Stimulated activated CD8-positive, alpha-beta memory T cell treated with anti-CD3 and anti-CD28 coated beads, Interleukin-12 subunit alpha, Interleukin-12 subunit beta, amount 100 ng/mL, for 24 hours (primary cell): ENCODE measurements around the gene SLN.
"Not testable (repeated sequence)": the region's sequence is repeated elsewhere in the genome, so short reads cannot be mapped to it uniquely, and the experiment has no call there.

Experiments used
- DNase-seq: peaks from one replicate; pipeline ENCODE4 v3.0.0-alpha.2; 2020; ENCODE audit errors: extremely low read depth

SLN gene

GRCh38 chr11:107711861-107712755, at the start of gene SLN:
Gene SLN (minus strand): TSS chr11:107712056.
- no peak for DNase-seq

GRCh38 chr11:107758719-107759355, 47.0 kb upstream of the SLN start:
- not testable (repeated sequence) for DNase-seq

- no peak for DNase-seq
Measured at GRCh38 chr11:107757661-107758060, 45.8 kb upstream of the SLN start.

DNA sequence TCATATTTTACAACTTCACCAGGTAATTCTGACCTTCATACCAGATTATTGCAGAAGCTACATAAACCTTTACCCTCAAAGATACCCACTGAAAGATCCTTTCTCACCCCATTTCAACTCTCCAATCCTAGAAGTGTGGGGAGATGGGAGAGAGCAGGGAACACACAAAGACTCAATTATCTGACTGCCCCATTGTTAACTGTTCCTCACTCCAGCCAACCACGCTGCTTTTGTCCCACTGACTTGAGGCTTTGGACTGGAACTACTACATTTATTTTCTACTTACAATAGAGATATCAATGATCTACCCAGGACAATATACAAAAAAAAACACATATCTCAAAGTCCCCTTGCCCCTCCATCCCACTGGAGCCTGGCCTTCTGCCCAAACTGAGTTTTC, 44.7 kb upstream of the SLN start:
- DNase-seq = no peak

DNA sequence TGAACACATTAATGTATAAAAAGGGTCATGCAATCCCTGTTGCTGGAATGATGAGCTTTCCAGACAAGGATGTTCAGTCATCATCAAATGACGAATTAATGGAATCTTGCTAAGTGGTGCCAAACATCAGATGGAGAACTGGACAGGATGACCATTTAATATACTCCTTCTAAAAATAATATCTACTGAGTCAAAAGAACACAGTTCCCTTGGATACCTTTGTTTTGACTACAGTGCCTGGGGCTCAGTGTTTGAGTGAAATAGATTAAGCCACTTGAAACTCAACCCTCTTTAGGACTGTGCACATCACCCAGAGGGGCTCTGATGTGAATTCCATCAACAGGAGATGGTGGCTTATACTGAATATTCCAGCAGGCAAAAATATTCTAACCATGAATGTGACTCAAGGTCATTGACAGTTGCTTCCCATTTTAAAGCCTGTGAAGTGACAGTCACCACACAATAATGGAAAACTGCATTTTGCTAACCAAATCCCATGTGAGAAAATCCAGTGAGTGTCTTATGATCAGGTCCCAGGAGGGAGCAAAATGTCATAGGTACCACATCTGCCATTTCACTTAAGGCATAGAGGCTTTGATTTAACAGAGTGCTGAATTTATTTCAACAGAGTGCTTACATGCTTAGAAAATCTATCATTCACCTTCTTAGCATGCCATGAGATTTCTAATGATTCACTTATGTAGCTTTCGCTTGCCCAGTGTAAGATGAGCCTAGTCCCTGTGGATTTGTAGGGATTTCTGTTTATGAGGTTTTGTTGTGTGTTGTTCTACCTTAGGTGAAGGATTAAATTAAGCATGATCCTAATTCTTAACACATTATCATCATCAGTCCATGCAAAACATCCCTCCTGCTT, 41.3 kb upstream of the SLN start:
- no peak for DNase-seq

- no peak for DNase-seq
Measured at GRCh38 chr11:107752508-107752907, 40.7 kb upstream of the SLN start.

GRCh38 chr11:107751082-107751481, 39.2 kb upstream of the SLN start:
- DNase-seq = no peak

GRCh38 chr11:107750313-107750712, 38.5 kb upstream of the SLN start:
- no peak for DNase-seq

DNA sequence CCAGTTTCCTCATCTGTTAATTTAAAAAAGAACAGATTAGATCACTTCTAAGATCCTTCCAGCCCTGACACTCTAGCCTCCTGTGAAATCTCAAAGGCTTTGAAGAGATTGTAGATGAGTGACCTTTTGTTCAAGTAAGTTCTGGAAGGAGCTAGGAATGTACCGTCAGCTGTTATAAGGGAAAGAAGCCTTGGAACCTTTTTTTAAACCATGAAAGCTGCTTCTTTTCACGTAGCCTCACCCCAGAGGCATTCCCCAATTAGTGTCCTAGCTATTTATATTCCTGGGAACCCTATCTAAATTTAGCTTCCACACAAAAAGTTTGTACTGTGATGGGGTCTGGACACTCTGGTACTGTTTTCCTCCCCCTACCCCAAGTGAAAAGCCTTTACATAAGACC, 35.8 kb upstream of the SLN start:
- no peak for DNase-seq

DNA sequence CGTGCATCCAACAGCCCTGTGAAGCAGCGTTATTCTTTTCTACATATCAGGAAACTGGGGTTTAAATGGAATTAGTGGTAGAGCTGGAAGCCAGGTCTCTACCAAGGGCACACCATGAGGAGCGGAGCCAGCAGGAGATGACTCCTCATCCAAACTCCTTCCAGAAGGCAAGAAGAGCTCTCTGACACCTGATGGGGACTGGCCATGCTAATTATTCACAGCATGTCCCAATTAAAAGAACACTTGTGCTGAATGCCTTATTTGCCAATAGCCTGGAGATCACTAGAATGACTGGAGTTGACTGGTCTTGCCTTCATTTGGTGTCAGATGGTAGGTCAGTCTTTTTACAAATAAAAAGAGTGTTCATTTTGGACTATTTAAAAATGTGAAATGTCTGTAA, 32.9 kb upstream of the SLN start:
- no peak for DNase-seq

GRCh38 chr11:107743191-107743590, 31.3 kb upstream of the SLN start:
- DNase-seq = no peak

GRCh38 chr11:107741044-107741823, 29.4 kb upstream of the SLN start:
- no peak for DNase-seq

DNA sequence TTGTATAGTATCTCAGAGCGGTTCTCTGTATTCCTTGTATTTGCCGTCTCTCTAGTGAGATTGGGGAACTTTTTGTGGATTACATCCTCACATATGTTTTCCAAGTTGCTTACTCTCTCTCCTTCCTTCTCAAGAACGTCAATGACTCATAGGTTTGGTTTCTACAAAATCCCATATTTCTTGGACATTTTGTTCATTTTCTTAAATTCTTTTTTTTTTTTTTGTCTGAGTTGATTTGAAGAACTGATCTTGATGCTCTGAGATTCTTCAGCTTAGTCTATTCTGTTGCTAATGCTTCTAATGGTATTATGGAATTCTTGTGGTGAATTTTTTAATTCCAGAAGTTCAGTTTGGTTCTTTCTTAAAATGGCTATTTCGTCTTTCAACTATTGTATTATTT, 28.4 kb upstream of the SLN start:
- no peak for DNase-seq

DNA sequence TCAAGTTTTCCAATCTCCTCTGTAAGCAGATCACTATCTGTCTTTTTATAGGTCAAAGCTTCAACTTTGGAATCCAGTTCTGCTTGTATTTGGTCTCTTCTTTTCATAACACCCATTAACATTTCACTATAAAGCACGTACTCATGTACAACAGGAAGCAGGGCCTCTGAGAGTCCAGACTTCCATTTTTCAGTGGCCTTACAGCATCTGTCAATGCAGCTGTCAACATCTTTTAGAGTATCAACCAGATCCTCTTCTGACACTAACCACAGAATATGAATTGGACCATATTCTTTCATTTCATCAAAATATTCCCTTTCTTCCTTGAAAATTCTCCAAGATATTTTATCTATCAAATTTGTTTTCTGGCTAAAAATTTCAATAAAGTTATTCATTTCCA, 24.7 kb upstream of the SLN start:
- DNase-seq = no peak

DNA sequence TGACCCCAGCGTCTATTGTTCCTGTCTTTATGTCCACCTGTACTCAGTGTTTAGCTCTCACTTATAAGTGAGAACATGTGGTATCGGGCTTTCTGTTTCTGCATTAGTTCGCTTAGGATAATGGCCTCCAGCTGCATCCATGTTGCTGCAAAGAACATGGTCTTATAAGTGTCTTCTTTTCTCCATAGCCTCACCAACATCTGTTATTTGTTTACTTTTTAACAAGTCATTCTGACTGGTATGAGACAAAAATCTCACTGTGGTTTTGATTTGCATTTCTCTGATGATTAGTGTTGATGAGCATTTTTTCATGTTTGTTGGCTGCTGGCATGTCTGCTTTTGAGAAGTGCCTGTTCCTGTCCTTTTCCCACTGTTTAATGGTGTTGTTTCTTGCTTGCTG, 21.7 kb upstream of the SLN start:
- no peak for DNase-seq

DNA sequence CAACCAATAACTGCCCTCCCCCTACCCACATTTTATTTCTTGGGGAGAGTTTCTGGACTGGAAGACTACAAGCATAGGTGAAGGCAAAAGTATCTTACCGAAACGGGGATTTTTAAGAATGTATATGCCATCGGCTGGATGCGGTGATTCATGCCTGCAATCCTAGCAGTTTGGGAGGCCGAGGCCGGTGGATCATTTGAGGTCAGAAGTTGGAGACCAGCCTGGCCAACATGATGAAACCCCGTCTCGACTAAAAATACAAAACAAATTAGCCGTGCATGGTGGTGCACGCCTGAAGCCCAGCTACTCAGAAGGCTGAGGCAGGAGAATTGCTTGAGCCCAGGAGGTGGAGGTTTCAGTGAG, 20.8 kb upstream of the SLN start:
- no peak for DNase-seq

- DNase-seq = no peak
Measured at GRCh38 chr11:107731941-107732688, 20.3 kb upstream of the SLN start.

- no peak for DNase-seq
Measured at GRCh38 chr11:107722662-107723061, 10.8 kb upstream of the SLN start.

DNA sequence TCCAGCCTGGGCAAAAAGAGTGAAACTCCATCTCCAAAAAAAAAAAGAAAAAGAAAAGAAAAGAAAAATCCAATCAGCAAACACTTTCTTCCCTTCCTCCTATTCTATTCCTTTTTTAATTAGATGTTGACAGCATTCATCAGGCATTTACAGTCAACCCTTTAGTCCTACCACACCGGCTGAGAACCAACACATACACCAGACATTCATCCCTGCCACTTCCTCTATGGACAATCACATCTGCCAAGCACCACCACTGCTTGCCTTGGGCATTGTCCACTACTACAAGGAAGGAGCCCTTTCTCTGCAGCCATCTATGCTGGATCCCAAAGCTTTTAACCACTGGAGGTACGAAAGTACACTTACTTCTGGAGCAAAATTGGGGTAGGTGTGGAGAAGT, 9.4 kb upstream of the SLN start:
- DNase-seq = no peak

DNA sequence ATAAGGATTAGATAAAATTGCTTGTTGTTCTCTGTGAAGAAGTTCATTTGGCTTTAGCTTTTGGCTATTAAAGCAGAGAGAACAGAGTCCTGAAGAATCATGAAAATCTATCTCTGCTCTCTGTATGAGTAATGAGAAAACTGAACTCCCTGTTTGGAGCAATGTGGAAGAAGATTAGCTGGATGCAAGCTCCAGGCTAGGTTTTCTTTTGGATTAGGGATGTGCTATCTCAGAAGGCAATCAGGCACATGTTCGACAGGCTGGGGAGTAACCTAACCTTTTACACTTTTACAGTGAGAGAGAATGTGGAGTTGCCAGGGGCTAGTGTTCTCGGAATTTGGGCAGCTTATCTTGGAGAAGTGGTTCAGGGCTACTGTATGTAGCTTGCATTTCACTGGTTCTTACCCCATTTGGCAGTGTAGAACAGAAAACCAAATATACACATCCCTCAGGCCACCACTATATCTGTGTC, 8.5 kb upstream of the SLN start:
- no peak for DNase-seq
